Stimulated activated CD8-positive, alpha-beta memory T cell treated with anti-CD3 and anti-CD28 coated beads, Interleukin-7, amount 100 ng/mL, for 4 hours (primary cell): Measurements from ENCODE around the gene ZRANB3.

Source experiments
- DNase-seq, 2 donors: peaks; one replicate each; pipeline ENCODE4 v3.0.0-alpha.2; 2020; ENCODE audit warnings: low read depth in 2 of 2

The ZRANB3 gene

DNA sequence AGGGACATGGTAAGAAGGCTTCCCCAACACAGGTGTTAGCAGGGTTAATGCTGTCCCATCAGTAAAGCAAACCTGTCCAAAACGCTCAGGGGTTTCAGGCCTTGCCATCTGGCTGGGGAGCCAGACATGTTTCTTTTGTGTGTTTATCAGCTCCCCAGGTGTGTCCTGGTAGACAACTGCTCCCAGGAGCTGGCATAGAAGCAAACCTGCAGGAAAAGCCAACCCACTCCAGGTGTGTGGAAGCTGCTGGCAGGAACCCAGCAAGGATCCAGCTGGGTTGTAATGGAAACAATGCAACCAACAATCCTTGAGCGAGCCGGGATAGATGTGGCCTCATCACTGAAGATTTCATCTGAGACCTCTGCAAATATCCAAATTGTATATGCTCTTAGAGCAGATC lies 355.8 kb downstream of the ZRANB3 start:
- DNase-seq = no peak

- no peak for DNase-seq
Observed at GRCh38 chr2:135174810-135175093, 356.3 kb downstream of the ZRANB3 start.

GRCh38 chr2:135174049-135174809 lies 356.8 kb downstream of the ZRANB3 start:
- DNase-seq = no peak

DNA sequence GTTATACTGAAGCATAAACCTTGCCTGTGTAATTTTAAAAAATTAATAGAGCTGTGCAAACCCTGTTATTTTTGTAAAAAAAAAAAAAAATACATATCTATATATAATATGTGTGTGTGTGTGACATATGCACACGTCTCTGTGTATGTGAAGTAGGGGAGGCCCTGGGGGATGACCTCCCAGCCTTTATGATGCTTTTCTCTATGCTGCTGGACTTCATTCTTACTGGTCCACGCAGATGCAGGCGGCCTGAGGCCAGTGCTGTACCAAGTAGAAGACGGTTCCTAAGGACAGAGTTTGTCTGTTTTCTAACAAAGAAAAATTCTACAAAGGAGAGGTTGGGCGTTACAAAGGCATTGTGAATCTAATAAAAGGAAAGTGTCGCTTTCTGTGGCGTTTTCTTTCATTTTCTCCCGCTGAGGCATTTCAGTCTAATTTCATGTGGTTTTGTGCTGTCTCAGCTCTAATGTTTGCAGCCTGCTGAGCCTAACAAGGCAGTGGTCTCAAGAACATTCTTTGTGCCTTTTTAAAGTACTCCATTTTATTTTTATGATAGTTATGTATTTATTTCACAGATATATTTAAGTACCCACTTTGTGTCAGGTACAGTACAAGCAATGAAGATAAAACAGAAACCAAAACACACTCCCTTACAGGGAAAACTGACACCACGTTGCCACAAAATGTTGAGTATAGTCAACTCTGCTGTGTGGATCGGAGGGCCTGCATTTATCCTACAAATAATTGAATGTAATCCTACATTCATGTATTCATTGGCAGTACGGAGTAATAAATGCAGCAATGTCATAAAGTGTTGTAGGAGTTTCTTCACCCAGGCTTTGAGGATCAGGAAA lies 360.9 kb downstream of the ZRANB3 start:
- DNase-seq = no peak

DNA sequence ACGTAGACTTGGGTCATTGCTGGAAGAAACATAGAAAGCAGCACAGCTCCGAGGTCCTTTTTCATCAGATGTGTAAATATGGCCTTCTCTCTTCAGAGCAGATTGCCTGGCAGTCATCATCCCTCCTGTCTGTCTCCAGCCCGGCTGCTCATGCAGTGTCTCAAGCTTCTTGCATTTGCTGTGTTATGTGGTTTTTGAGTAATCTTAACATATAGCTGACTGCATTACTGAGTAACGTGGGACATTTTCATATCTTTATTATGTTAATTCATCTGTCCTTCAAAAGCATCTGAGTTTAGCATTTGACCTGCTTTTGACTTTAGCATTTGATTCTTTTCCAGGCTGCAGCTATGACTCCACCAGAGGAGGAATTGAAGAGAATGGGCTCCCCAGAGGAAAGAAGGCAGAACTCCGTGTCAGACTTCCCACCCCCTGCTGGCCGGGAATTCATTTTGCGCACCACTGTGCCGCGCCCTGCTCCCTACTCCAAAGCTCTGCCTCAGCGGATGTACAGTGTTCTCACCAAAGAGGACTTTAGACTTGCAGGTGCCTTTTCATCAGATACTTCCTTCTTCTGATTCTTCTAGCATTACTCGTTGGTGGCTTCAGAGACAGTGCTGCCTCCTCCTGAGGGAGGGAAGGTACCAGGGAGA lies 362.7 kb downstream of the ZRANB3 start:
- no peak for DNase-seq

GRCh38 chr2:135167273-135167672 lies 363.7 kb downstream of the ZRANB3 start:
- DNase-seq = no peak

DNA sequence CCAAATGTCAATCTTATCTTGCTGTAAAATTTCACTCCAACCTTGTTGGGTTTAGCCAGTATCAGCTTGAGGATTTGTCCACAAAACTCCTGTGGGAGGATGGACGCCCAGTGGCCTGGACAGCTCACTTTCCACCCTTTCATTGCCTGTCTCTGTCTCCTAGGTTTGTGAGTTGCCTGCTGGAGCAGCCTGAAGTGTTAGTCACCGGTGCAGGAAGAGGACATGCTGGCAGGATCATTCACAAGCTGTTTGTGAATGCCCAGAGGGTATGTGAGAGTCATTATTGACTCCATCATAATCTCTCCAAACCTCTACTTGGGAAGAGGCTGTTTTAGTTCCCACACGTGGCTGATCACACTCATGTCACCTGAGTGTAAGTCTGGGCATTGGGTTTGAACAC lies 366.6 kb downstream of the ZRANB3 start:
- DNase-seq = no peak

DNA sequence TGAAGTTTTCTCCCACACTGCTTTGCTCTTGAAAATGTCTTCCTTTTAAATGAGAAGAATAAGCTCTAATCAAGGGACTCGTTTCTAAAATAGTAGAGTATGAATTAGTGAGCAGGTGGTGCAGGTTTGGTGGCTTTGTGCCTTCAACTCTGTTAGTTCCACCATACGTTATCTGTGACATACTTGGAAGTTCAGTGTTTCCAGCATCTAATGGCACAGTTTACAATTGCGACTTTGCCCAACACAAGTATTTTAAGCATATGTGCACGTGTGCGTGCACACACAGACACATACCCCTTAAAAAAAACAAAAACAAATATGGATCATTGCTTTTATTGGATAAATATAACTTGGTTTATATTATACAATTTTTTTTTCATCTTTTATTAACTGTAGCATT lies 367.1 kb downstream of the ZRANB3 start:
- no peak for DNase-seq

- no peak for DNase-seq
Observed at GRCh38 chr2:135163306-135163705, 367.7 kb downstream of the ZRANB3 start.

GRCh38 chr2:135162786-135163185 lies 368.2 kb downstream of the ZRANB3 start:
- no peak for DNase-seq

DNA sequence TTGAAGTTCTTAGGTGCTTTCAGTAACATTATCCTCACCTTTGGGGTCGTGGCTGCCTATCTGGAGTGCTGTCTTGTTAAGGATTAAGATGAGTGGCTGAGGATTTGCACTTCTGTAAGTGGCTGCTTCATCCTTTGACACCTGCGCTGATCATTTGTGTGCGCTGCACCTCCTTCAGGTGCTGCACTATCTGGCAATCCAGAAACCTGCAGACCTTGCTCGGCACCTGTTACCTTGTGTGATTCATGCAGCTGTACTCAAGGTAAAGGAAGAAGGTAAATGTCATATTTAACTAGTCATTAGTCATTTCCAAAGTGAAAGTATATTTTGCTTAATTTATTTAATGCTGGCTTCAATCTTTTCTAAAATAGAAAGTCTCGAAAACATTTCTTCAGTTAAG lies 368.6 kb downstream of the ZRANB3 start:
- DNase-seq = no peak

GRCh38 chr2:135159191-135159590 lies 371.8 kb downstream of the ZRANB3 start:
- no peak for DNase-seq

- DNase-seq = no peak
Observed at GRCh38 chr2:135157856-135158255, 373.2 kb downstream of the ZRANB3 start.

DNA sequence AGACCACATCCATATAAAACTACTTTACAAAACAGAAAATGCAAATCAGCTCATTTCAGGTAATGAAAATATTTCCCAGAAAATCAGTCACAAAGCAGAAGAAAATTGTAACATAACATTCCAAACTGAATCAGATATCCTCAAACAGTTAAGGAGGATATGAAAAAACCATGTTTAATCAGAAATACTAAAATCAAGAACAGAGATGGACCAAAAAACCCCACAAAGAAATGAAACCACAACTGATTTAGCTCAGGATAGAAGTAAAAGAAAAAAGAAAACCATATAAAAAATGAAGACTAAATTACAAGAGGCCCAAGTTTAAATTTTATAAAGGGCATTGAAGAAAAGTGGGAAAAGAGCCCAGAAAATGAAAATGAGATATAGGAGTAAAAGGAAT lies 376.1 kb downstream of the ZRANB3 start:
- DNase-seq = no peak

DNA sequence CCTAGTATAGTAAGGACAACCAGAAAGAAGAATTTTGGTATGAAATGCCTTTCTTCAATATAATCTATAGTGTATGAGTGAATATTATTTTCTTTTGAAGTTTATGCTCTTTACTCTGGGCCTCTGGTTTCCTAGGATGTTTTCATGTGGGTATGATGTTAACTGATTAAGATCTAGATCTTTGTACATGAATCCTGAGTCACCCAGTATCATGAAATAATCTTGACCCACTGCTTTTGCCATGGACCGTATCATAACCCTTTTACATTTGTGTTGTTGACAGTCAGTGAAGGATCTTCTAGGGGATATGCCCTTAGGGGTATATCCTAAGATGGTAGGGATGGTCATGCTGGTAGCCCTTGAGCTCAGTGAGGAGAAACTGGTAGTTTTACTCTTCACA lies 378.7 kb downstream of the ZRANB3 start:
- no peak for DNase-seq

GRCh38 chr2:135151615-135152014 lies 379.4 kb downstream of the ZRANB3 start:
- no peak for DNase-seq

DNA sequence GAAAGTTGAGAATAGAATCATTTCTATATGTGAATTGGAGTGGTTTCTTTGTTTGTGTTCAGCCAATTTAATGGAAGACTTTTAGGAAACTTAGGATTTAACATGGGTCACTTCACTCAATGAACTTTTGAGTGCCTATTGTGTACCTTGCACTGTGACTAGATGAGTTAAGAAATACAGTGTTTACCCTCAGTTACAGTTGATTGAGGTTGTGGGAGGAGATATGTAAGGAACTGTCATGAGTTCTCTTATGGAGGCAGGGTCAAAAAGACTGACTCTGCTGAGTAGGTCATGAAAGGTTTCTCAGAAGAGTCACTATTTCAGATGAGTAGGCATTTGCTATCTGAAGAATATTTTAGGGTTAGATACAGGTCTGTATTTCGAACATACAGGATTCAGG lies 380.3 kb downstream of the ZRANB3 start:
- no peak for DNase-seq

DNA sequence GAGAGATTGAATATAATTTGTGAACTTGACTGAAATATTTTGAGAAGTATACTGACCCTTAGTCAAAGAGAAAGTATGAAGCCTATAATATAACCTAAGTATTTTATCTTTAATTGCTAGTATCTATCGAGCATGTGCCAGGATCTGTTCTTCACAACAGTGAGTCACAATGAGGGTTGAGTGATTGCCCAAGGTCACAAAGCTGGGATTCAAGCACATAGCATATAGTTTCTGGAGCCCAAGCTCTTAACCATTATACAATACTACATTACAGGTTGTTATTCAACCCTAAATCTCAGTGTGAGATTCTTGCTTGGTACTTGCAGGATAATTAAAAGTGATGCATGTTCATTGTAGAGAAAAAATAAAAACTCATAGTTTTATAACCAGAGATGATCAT lies 381.8 kb downstream of the ZRANB3 start:
- DNase-seq = no peak

GRCh38 chr2:135144343-135144742 lies 386.7 kb downstream of the ZRANB3 start:
- DNase-seq = no peak

- no peak for DNase-seq
Observed at GRCh38 chr2:135142323-135142722, 388.7 kb downstream of the ZRANB3 start.

DNA sequence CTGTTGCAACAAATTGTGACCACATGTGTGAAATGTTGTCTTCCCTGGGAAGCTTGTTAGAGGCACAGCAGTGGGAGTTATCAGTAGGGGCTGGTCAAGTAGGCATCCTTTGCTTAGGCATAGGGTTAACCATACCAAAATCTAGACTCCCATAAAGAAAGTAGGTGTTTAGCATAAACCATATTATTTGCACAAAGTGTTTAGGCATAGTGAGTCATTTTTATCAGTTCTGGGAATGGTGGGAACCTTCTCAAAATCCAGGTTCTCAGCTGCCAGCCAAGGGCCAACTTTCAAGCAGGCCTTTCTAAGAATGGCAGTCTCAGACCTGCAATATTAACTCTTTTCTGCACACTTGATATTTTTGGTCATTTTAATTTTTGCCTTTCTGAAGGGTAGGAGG lies 390.4 kb downstream of the ZRANB3 start:
- no peak for DNase-seq

DNA sequence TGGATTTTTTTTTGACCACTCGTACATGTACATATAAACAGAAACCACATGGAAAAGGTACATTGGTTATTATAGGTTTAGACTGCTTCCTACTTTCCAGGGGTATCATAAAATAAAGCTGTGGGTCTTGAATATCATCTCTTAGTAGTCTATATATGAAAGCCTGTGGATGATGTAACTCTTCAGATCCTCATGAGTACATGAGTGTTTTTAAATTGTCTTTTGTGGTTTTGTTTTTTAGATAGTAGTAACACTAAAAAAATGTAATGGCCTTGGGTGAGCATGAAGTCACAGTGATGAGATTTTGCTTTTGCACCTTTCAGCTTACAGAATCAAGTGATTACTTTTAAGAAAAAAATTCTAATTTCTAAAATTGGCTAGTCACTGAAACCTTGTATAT lies 398.7 kb downstream of the ZRANB3 start:
- no peak for DNase-seq

- no peak for DNase-seq
Observed at GRCh38 chr2:135130751-135131150, 400.3 kb downstream of the ZRANB3 start.
